Measurements from ENCODE around the gene ATF6. TPM values are rescaled to one million over a fixed set of nuclear protein-coding genes. Genes with fewer than 3 reads are reported as not detected.

ATF6 gene
- total RNA-seq, 1 experiment from 2014 or later: 10.6 TPM

DNA sequence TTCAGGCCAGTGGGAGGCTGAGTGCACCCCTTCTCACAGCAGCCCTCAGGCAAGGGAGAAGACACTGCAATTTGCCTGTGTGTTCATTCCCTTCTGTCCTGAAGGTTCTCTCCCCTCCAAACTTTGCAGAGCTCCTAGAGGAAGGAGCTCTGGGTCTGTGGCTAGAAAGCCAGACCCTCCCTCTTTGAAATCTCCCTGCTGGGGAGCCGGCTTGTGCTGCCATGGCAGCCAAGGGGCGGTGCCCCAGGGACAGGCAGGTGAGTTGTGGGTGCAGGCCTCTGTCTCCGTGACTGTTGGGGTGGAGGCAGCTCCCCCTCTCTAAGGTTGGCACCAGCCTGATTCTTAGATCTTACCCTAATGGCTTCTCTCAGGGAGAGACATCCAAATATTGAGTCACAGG, 204.5 kb downstream of the ATF6 start:
- no peak overlapping the region for H3K27ac Mint-ChIP-seq
- CTCF ChIA-PET: no interaction called here

DNA sequence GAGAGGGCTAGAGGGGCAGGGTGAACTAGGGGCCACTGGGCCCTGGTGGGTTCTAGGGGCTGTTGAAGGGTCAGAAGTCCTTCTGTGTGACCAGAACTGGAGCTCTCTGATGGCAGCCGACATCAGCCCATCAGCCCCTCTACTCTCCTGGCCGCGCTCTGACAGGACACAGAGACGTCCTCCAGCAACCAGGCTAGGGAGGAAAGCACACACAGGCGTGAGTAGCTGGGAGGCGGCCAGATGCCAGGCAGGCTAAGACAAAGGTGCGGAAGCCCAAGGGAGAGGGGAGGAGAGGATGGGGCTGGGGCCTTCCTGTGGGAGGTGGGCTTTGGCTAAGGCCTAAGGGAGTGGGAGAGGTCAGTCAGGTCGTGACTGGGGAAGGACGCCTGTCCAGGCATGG, 206.7 kb downstream of the ATF6 start:
- Mint-ChIP-seq H3K9me3 (peaks cover 9% of the 10 kb centered on the region; the same call in 1 of the 2 replicates), H3K4me1 (peaks cover 12% of the 10 kb centered on the region), H3K27me3 (ENCODE audit: low read depth) (no peaks in the 10 kb centered on the region), H3K36me3 (no peaks in the 10 kb centered on the region), H3K4me3 (no peak overlapping the region), H3K27ac (no peak overlapping the region)
- POLR2A ChIA-PET: no interaction called here
- no peak for TF ChIP-seq RELA (CRISPR knock-in tag; IDR thresholded peaks at IDR 0.05; ENCODE audit: borderline replicate concordance)
- TF ChIP-seq, protein P1, sequence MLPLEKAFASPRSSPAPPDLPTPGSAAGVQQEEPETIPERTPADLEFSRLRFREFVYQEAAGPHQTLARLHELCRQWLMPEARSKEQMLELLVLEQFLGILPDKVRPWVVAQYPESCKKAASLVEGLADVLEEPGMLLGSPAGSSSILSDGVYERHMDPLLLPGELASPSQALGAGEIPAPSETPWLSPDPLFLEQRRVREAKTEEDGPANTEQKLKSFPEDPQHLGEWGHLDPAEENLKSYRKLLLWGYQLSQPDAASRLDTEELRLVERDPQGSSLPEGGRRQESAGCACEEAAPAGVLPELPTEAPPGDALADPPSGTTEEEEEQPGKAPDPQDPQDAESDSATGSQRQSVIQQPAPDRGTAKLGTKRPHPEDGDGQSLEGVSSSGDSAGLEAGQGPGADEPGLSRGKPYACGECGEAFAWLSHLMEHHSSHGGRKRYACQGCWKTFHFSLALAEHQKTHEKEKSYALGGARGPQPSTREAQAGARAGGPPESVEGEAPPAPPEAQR (CRISPR knock-in tag; IDR thresholded peaks at IDR 0.05): no peak
- no peak for DNase-seq (ENCODE audit: low spot score)
- CTCF ChIA-PET: interaction anchor here (0.8 to 2.1 kb wide), 3 partner anchors 64 to 91 kb away, joined by 3 to 14 read pairs (median 4); no protein-coding TSS in a partner anchor
- ATAC-seq: no peak; the same call in 1 of the 2 replicates

More for the DNA sequence above, 204.5 kb downstream of the ATF6 start:
- H3K9me3 Mint-ChIP-seq: peaks cover 5% of the 10 kb centered on the region; the same call in 1 of the 2 replicates
- DNase-seq (ENCODE audit: low spot score) (no peak), ATAC-seq (peak; percentile 65)
- H3K4me3 Mint-ChIP-seq: no peak overlapping the region
- peaks cover 15% of the 10 kb centered on the region for H3K4me1 Mint-ChIP-seq
- POLR2A ChIA-PET: interaction anchor here (0.6 to 1.7 kb wide), 2 partner anchors 53 to 167 kb away, joined by 3 to 4 read pairs; partner anchors contain the start of gene OLFML2B
- no peaks in the 10 kb centered on the region for H3K27me3 Mint-ChIP-seq (ENCODE audit: low read depth)
- no peaks in the 10 kb centered on the region for H3K36me3 Mint-ChIP-seq
- TF ChIP-seq CREM (CRISPR knock-in tag; IDR thresholded peaks at IDR 0.05): no peak
- no peak for TF ChIP-seq MYBL2 (CRISPR knock-in tag; IDR thresholded peaks at IDR 0.05)
- TF ChIP-seq, protein P1 (CRISPR knock-in tag; IDR thresholded peaks at IDR 0.05): no peak
- no peak for TF ChIP-seq CTCF (IDR thresholded peaks at IDR 0.05)
- no peak for TF ChIP-seq SOX15 (CRISPR knock-in tag; IDR thresholded peaks at IDR 0.05)

GRCh38 chr1:161973924-161974845, 208.1 kb downstream of the ATF6 start:
- ATAC-seq (no peak), DNase-seq (ENCODE audit: low spot score) (no peak)
- Mint-ChIP-seq H3K4me3 (no peak overlapping the region), H3K4me1 (peaks cover 12% of the 10 kb centered on the region), H3K27me3 (ENCODE audit: low read depth) (no peaks in the 10 kb centered on the region), H3K27ac (no peak overlapping the region), H3K36me3 (no peaks in the 10 kb centered on the region), H3K9me3 (peaks cover 9% of the 10 kb centered on the region; the same call in 1 of the 2 replicates)
- ChIA-PET POLR2A (interaction anchor here (0.6 kb wide), 1 partner anchor 13 kb away, joined by 3 read pairs; no protein-coding TSS in a partner anchor), CTCF (interaction anchor here (0.6 to 2.1 kb wide), 3 partner anchors 63 to 877 kb away, joined by 3 to 14 read pairs (median 3); no protein-coding TSS in a partner anchor)
- TF ChIP-seq EMX1 (CRISPR knock-in tag; IDR thresholded peaks at IDR 0.05) (no peak), ZNF232 (CRISPR knock-in tag; IDR thresholded peaks at IDR 0.05) (no peak), JAZF1 (CRISPR knock-in tag; IDR thresholded peaks at IDR 0.05) (no peak), RELA (CRISPR knock-in tag; IDR thresholded peaks at IDR 0.05; ENCODE audit: borderline replicate concordance) (no peak)

DNA sequence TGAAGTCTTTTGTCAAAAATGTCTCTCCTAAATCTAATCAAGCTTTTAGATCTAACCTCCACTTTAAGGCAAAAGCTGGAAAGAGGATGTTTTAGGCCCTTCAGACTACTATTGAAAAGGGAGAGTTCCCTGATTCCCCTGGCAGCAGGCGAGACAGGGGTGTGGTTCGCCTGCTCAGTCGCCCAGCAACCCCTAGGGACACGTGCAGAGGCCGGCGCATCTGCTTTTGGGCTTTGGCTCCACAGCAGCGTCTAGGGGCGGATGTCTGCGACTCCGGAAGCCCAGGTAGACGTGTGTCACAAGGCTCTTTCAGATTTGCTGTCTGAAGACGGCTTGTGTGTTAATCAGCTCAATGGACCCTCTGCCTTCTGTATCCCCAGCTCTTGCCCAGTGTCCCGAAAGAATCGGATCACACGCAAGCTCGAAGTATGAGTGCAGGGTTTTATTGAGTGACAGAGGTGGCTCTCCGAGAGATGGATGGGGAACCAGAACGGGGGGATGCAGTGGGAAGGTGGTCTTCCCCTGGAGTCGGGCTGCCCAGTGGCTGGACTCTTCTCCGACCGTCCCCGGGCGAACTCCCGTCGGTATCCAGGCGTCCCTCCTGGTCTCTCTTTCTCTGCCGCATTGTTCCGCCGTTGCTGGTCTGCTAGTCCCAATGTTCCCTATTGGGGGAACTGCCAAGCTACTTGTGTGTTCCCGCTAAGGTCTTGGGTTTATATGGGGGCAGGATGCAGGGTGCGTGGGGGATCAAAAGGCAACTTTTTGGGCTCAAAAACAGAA, 212.1 kb downstream of the ATF6 start:
- Mint-ChIP-seq H3K36me3 (peaks cover 2% of the 10 kb centered on the region; the same call in 1 of the 2 replicates), H3K4me3 (no peak overlapping the region), H3K27me3 (ENCODE audit: low read depth) (no peaks in the 10 kb centered on the region), H3K9me3 (peaks cover 9% of the 10 kb centered on the region; the same call in 1 of the 2 replicates), H3K4me1 (no peaks in the 10 kb centered on the region), H3K27ac (no peak overlapping the region)
- peak; percentile 52 for ATAC-seq
- no peak for DNase-seq (ENCODE audit: low spot score)
- CTCF ChIA-PET: no interaction called here
- POLR2A ChIA-PET: no interaction called here
- TF ChIP-seq, protein P2, sequence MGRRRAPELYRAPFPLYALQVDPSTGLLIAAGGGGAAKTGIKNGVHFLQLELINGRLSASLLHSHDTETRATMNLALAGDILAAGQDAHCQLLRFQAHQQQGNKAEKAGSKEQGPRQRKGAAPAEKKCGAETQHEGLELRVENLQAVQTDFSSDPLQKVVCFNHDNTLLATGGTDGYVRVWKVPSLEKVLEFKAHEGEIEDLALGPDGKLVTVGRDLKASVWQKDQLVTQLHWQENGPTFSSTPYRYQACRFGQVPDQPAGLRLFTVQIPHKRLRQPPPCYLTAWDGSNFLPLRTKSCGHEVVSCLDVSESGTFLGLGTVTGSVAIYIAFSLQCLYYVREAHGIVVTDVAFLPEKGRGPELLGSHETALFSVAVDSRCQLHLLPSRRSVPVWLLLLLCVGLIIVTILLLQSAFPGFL (CRISPR knock-in tag; IDR thresholded peaks at IDR 0.05; ENCODE audit: borderline replicate concordance): no peak
- TF ChIP-seq, protein P3, sequence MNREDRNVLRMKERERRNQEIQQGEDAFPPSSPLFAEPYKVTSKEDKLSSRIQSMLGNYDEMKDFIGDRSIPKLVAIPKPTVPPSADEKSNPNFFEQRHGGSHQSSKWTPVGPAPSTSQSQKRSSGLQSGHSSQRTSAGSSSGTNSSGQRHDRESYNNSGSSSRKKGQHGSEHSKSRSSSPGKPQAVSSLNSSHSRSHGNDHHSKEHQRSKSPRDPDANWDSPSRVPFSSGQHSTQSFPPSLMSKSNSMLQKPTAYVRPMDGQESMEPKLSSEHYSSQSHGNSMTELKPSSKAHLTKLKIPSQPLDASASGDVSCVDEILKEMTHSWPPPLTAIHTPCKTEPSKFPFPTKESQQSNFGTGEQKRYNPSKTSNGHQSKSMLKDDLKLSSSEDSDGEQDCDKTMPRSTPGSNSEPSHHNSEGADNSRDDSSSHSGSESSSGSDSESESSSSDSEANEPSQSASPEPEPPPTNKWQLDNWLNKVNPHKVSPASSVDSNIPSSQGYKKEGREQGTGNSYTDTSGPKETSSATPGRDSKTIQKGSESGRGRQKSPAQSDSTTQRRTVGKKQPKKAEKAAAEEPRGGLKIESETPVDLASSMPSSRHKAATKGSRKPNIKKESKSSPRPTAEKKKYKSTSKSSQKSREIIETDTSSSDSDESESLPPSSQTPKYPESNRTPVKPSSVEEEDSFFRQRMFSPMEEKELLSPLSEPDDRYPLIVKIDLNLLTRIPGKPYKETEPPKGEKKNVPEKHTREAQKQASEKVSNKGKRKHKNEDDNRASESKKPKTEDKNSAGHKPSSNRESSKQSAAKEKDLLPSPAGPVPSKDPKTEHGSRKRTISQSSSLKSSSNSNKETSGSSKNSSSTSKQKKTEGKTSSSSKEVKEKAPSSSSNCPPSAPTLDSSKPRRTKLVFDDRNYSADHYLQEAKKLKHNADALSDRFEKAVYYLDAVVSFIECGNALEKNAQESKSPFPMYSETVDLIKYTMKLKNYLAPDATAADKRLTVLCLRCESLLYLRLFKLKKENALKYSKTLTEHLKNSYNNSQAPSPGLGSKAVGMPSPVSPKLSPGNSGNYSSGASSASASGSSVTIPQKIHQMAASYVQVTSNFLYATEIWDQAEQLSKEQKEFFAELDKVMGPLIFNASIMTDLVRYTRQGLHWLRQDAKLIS (CRISPR knock-in tag; IDR thresholded peaks at IDR 0.05; ENCODE audit: borderline replicate concordance): no peak
- TF ChIP-seq PRRX2 (CRISPR knock-in tag; IDR thresholded peaks at IDR 0.05) (no peak), ZNF317 (CRISPR knock-in tag; IDR thresholded peaks at IDR 0.05; ENCODE audit: borderline replicate concordance, low read depth) (no peak), CREB1 (CRISPR knock-in tag; IDR thresholded peaks at IDR 0.05) (no peak)

Measured in WTC11 (cell line).